Stimulated activated CD8-positive, alpha-beta memory T cell treated with anti-CD3 and anti-CD28 coated beads, Interleukin-2, amount 100 ng/mL, for 1 hour (primary cell): ENCODE data around the gene FADS2.

ENCODE experiments used
- DNase-seq, 2 donors: peaks; one replicate each; pipeline ENCODE4 v3.0.0-alpha.2; 2020; ENCODE audit warnings: low read depth in 2 of 2

Gene FADS2

GRCh38 chr11:61846362-61847020 is 18.4 kb downstream of the FADS2 start:
- no peak for DNase-seq

DNA sequence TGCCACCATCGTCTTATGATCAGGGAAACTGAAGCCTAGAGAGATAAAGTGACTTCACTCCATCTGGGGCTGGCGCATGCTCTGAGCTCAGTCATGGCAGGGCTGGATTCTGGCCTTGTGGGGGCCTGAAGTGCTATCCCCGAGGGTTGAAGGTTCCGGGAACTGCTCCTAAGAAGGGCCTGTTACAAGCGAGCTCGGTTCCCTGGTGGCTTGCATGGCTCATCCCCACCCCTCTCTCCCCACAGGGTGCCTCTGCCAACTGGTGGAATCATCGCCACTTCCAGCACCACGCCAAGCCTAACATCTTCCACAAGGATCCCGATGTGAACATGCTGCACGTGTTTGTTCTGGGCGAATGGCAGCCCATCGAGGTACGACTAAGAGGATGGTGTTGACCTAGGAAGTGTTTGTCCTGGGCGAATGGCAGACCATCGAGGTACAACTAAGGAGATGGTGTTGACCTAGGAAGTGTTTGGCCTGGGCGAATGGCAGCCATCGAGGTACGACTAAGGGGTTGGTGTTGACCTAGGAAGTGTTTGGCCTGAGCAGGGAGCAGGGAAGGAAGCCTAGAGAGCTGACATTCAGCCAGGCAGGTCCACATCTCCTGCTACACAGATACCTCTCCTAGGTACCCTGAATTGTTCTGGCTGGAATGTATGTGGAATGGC is 19.9 kb downstream of the FADS2 start:
- no peak for DNase-seq

- DNase-seq, result no peak
Measured at GRCh38 chr11:61848631-61849030, 20.5 kb downstream of the FADS2 start.

- DNase-seq, result no peak
Measured at GRCh38 chr11:61850687-61851086, 22.6 kb downstream of the FADS2 start.

DNA sequence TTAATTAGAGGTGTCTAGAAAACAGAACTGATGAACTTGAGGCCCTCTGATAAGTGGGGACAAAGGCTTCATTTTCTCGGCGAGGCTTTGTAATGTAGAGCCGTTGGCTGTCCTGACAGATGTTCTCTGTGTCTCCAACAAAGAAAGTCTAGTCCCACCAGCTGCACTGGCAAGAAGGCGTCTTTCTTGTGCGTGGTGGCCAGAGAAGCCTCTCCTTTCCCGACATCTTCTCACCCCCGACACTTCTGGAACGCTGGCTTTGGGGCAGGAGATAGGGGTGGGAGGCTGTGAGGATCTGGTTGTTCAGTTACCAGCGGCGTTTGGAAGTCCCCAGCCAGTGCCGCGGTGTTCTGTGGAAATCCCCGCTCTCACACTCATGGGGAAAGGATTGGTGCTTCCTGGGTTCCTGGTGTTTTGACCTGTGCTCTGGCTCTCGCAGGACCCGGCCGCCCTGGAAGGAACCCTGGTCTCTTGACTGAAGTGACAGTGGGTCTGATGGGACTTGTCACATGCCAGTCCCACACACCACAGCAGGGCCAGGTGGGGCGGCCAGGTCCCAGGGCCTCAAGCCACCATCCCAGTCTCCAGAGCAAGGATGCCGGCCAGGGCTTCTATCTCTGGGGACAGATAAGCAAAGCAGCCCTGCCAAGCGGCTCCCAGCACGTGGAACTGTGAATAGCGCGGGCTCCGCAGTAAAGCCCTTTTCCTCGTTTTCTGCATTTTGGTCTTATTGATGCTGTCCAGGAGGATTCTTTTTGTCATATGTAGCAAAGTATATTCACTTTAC is 23.2 kb downstream of the FADS2 start:
- DNase-seq, result no peak

GRCh38 chr11:61851900-61852295 is 23.8 kb downstream of the FADS2 start:
- no peak for DNase-seq

- DNase-seq, result no peak
Measured at GRCh38 chr11:61853698-61854169, 25.6 kb downstream of the FADS2 start.

DNA sequence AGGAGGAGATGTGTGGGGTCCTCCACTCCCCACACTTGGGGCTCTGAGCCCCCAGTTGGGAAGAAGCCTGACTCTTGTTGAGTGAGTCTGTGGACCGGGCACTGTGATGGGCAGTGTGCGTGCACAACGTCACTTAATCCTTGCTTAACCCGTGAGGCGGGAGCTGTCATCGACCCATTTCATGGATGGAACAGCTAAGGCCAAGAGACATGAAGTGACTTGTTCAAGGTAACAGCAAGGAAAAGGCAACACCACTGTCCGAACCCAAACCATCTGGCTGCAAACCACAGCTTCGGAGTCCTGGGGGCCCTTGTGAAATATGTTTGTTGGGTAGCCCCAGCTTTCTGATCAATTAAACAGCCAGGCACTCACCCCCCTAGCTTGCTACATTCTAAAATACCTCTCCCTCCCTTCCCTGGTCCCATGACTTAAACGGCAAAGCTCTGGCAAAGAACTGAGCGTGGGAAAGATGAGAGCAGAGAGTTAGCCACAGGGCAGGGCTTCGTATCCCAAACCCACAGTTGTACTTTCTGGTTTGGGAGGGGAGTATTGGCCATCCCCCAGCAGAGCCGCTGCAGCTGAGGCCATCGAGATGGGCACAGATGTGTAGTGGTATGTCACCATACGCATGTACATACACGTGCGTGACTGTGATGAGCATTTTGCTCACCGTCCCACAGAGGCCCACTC is 26.3 kb downstream of the FADS2 start:
- no peak for DNase-seq

- DNase-seq, result no peak
Measured at GRCh38 chr11:61854966-61855714, 27.0 kb downstream of the FADS2 start.

DNA sequence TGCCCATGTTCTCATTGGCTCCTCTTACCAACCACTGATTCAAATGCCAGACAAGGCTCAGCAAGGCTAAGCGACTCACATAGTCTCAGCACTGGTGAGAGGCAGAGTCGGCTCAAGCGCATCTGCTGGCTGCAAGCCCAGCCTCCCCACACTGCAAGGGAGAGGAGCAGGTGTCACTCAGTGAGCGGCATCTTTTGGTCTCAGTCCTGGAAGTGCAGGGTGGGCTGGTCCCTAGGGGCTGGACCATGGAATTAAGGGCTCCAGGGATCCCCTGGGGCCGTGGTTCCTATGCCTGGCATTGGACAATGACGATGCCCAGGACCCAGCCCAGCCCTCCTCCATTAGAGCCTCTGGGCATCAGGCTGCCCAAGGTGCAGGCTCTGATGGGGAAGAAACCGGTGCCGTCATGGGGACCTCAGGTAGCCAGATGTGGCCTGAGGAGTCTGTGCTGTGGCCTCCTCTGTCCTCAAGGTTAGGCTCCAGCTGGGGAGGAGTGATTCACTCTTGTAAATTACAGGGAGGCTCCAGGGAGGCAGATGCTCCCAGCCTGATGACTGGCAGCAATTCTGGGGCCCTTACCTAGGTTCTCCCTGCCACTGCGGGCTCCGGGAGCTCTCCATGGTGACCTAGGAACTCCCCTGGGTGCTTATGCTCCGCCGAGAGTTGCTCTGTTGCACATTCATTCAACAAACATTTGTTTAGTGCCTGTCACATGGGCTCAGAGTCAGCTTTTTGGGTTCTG is 28.0 kb downstream of the FADS2 start:
- no peak for DNase-seq

GRCh38 chr11:61860054-61860903 is 32.2 kb downstream of the FADS2 start:
- DNase-seq, result no peak

DNA sequence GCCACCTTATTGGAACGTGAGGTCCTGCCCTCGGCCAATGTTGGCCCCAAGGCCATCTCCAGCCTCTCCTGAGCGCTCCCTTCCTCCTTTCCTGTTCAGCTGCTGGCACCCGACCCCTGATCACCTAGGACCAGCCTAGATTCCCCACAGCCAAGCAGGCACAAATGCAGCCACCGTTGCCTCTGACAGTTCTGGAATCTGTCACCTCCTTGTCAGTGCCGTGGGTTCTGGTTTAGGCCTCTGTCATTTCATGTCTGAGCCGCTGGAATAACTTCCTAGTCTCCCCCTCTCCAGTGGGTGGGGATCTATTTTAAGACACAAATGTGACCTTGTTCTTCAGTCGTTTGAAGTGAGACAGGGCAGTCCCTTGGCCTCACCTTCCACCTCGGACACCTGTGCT is 33.5 kb downstream of the FADS2 start:
- DNase-seq, result no peak

DNA sequence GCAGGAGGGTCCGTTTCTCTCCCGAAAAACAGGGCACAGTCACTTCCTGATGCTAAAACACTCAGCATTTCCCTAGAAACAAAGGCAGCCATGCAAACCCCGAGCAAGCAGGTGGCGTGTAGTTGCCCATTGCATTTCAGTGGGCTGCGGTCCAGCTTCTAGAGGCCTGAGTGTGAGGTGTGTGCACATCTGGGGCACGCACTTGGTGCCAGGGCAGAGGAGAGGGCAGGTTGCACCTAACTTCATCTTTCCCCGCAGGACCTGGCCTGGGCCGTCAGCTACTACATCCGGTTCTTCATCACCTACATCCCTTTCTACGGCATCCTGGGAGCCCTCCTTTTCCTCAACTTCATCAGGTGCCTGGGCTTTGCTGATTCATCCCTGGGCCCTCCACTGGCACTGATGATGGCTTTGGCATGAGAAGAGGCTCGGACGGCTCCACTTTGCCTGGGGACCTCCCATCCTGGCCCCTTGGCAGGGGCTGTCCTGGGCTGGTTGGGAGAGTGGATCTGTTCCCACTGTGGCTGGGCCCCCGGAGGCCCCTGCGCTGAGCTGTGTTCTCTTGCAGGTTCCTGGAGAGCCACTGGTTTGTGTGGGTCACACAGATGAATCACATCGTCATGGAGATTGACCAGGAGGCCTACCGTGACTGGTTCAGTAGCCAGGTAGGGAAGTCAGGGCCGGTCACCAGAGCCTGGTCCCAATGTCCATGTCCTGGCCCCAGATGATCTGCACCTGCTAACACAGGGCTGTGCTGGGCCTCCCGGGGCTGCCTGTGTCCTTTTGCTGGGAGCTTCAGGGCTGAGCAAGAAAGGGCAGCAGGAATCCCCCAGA is 34.8 kb downstream of the FADS2 start:
- no peak for DNase-seq

DNA sequence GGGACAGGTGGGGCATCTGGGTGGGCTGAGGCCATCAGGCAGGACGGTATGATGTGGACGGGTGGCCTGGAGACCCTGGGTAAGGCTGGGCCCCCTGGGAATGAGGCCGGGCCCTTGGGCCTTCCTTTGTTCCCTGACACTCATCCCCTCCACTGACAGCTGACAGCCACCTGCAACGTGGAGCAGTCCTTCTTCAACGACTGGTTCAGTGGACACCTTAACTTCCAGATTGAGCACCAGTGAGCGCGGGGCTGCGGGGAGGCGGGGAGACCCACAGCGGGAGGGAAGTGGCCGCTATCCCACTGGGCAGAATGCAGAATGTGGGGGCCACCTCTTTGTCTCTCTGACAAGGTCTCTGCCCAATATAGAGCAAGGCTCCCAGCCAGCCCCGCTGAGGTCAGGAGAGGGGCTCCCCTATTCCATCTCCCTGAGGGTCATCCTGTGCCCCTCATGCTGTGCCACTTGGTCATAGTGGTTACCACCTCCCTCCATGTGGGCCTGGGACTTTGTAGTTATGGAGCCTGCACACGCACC is 35.5 kb downstream of the FADS2 start:
- DNase-seq, result no peak

GRCh38 chr11:61864814-61865775 is 37.0 kb downstream of the FADS2 start:
- DNase-seq, result no peak

DNA sequence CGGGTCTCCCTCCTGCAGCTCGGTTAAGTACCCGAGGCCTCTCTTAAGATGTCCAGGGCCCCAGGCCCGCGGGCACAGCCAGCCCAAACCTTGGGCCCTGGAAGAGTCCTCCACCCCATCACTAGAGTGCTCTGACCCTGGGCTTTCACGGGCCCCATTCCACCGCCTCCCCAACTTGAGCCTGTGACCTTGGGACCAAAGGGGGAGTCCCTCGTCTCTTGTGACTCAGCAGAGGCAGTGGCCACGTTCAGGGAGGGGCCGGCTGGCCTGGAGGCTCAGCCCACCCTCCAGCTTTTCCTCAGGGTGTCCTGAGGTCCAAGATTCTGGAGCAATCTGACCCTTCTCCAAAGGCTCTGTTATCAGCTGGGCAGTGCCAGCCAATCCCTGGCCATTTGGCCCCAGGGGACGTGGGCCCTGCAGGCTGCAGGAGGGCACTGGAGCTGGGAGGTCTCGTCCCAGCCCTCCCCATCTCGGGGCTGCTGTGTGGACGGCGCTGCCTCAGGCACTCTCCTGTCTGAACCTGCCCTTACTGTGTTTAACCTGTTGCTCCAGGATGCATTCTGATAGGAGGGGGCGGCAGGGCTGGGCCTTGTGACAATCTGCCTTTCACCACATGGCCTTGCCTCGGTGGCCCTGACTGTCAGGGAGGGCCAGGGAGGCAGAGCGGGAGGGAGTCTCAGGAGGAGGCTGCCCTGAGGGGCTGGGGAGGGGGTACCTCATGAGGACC is 38.3 kb downstream of the FADS2 start:
- DNase-seq, result no peak

DNA sequence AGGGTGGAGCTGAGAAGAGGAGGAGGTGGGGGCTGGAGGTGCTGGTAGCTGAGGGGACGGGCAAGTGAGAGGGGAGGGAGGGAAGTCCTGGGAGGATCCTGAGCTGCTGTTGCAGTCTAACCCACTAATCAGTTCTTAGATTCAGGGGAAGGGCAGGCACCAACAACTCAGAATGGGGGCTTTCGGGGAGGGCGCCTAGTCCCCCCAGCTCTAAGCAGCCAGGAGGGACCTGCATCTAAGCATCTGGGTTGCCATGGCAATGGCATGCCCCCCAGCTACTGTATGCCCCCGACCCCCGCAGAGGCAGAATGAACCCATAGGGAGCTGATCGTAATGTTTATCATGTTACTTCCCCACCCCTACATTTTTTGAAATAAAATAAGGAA is 38.9 kb downstream of the FADS2 start:
- no peak for DNase-seq
